ENCODE measurements around the gene CNR1. TPM values are rescaled to one million over a fixed set of nuclear protein-coding genes. Genes with fewer than 3 reads are reported as not detected.
"Not testable (repeated sequence)": the region's sequence is repeated elsewhere in the genome, so short reads cannot be mapped to it uniquely, and the experiment has no call there.

Gene CNR1
- total RNA-seq: 0.16 TPM
- long read RNA-seq: 0 reads

DNA sequence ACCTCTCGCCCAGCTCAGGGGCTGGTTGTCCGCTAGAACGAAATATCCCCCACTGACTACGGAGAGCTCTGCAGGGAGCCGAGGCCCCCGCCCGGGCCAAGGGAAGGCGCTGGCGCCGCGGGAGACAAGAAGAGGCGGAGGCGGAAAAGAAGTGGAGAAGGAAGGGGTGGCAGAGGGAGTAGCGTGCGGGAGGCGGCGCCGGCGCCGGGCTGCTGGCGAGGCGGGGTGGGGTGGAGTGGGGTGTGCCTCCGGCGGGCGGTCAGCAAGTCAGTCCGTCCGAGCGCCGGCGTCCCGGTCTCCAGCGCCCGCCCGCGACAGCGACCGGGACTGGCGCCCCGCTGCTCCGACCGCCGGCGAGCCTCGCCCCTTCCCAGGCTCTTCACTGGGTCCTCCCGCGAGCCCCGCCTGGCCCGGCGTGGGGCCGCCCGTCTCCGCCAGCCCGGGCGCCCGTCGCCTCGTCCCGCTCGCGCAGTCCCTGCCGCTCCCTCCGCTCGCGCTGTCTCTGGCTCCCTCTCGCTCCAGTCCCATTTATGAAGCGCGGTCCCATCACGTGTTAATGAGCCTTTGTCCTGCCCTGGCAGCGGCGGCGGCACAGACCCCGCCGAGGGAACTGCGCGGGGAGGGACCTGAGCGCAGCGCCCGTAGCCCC lies at the start of gene CNR1:
CNR1 (minus strand) TSS at position 504 of the 649 bp plus-strand sequence. CDS start 21,073 bp downstream, outside the sequence.
- intact Hi-C loops (cut with DNase I): no loop called here
- ATAC-seq (peak; percentile 72), DNase-seq (ENCODE audit: missing footprints) (peak; percentile 69)

DNA sequence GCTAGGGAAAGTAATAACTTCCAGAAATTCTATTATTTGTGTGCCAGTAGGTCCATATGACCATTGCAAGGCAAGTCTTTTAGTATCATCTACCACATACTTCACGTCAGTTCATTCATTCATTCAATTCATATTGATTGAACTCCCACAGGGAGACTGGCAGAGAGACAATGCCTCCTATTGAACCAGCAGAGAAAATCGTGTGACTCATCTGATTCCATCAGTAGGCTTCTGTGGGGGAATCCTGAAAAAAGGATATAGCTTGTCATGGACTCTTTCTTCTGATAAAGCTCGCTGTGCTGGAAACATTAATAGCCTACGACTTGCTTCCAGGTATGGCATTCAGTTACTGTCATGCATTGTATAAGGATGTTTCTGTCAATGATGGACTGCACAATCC lies 45.3 kb upstream of the CNR1 start:
- ATAC-seq: no peak
- no peak for DNase-seq (ENCODE audit: missing footprints)
- intact Hi-C loops (cut with DNase I): no loop called here

DNA sequence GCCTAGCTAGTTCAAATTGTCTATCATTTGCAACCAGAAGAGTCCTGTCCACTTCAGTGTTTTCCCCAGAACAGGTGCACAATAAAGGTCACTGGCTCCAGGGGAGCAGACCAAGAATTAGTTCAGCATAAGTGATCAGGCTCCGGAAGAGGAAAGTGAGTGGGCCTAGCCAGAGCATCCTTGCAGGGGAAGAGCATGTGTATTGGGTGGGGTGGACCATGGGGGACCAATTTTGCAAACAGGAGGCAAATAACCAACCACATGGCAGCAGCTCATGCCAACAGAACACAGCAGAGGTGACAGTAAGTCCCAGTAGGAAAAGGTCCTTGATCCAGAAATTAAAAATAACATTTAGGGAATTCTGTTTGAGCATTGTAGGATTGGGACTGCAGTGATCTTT lies 43.2 kb upstream of the CNR1 start:
- no peak for ATAC-seq
- DNase-seq (ENCODE audit: missing footprints): no peak
- intact Hi-C loops (cut with DNase I): no loop called here

DNA sequence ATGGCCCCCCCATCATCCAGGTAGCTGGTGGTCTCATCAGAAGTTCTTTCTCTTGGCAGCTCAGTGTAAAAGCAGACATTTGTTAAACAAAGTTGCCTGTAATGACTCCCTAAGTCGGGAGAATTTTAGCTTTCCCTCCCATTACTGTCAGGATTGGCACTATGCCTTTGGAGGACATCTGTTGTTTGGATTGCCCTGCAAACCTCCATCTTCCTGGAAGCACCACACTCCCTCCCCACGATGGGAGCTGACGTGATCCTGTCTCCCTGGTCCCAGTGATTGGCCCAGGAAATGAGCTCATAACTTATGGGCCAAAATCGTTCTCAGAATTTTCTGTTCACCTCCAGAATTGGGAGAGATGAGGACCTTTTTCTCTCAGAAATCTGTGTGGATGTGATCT lies 42.6 kb upstream of the CNR1 start:
- DNase-seq (ENCODE audit: missing footprints) (no peak), ATAC-seq (no peak)
- intact Hi-C loops (cut with DNase I): no loop called here

DNA sequence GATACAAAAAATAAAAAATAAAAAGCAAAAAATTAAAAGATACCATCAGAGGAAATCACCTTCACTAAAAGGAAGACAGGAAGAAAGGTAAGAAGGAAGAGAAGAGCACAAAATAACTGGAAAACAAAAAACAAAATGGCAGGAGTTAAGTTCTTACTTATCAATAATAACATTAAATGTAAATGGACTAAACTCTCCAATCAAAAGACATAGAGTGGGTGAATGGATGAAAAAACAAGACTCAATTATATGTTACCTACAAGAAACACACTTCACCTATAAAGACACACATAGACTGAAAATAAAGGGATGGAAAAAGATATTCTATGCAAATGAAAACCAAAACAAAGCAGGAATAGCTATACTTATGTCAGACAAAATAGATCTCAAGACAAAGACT lies 35.6 kb upstream of the CNR1 start:
- intact Hi-C loops (cut with DNase I); DNase-seq (ENCODE audit: missing footprints): not testable (repeated sequence)

DNA sequence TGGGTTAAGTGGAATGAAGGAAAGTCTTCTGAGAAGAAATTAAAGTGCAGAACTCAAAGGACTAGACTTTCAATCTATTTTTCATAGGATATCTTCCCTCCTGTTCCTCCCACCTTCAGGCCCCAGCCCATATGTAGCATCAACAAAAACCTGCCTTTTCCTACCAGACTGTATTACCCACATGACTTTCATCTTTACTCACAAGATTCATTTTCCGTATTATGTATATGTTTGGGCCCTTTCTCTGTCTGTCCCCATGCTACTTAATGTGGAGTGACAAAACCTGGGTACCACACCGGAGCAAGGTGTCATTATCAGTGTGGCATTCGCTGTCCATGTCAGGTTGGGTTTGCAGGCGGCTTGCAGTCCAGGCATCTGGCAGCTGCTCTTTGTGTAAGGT lies 18.8 kb upstream of the CNR1 start:
- DNase-seq (ENCODE audit: missing footprints) (no peak), ATAC-seq (no peak)
- intact Hi-C loops (cut with DNase I): no loop called here

More for the DNA sequence above, 35.6 kb upstream of the CNR1 start:
- not testable (repeated sequence) for ATAC-seq

DNA sequence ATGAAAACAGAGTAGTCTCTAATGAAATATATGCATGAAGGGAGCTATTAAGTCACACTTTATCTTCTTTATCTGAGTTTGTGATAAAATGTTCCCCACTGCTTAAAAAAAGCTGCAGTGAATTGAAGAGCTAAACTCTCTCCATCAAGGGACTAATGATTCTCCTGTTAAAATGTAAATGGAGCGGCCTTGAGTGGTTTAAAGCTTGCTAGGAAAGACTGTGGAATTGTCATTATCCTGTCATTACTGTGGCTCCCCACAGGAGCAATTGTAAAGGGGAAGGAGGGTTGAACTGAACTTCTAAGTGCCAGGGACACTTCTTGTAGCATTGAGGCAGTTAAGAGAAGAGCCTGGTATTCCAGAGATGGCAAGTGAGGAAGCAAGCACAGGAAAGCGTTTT lies 17.3 kb upstream of the CNR1 start:
- ATAC-seq (no peak), DNase-seq (ENCODE audit: missing footprints) (no peak)
- intact Hi-C loops (cut with DNase I): no loop called here

DNA sequence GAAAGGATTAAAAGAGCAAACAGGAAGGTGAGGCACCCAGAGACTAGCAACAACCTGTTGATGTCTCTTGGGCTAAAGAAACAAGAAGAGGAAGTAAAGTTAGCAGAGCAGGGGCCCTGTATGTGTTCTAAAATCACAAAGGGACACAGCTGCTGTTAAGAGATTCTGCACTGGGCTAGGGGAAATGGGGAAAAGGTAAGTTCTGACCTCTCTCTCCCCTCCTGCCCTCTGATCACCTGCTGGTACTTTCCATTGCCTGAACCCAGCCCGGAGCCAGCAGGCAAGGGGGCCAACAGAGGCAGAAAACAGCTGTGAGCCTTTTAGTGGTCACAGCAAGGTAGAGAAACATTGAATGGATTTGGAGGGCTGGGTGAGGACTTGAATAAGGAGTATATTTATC lies 13.5 kb upstream of the CNR1 start:
- intact Hi-C loops (cut with DNase I): no loop called here
- no peak for ATAC-seq
- no peak for DNase-seq (ENCODE audit: missing footprints)

DNA sequence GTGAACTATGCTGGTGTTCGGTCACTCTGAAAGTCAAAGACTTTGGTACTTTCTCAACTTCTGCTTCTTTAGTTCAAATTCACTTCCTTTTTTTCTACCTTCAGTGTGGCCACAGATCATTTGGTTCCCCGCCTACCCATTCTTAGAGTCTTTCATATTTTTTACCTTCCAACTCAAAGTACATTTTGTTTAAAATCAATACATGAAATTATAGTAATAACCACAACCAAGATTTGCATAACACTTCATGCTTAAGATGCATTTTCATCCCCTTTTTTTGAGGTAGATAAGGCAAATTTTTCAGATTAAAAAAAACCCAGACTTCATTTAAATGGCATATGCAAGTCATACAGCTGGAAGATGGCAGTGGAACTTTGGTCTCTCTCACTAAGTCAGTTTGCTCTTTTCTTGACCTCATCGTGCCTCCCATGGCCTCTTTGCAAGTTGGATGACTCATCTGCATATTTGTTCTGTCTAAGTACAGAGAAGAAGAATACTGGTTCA lies 11.9 kb upstream of the CNR1 start:
- ATAC-seq (no peak), DNase-seq (ENCODE audit: missing footprints) (no peak)
- intact Hi-C loops (cut with DNase I): no loop called here

DNA sequence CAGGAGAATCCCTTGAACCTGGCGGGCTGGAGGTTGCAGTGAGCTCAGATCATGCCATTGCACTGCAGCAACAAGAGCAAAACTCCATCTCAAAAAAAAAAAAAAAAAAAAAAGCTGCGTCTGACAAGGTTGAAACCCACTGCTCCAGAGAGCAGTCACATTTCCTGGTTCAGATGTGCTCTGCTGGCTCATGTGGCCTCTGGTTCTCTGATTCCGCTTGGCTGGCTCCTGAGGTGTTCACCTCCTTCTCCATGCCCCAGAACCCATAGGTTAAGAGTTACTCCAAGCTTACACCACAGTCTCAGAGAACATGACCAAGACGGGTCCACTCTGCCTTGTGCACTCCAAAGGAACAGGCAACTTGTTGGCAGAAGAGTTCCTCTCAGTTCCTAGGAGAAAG lies 8.8 kb upstream of the CNR1 start:
- no peak for ATAC-seq
- intact Hi-C loops (cut with DNase I): no loop called here
- no peak for DNase-seq (ENCODE audit: missing footprints)

DNA sequence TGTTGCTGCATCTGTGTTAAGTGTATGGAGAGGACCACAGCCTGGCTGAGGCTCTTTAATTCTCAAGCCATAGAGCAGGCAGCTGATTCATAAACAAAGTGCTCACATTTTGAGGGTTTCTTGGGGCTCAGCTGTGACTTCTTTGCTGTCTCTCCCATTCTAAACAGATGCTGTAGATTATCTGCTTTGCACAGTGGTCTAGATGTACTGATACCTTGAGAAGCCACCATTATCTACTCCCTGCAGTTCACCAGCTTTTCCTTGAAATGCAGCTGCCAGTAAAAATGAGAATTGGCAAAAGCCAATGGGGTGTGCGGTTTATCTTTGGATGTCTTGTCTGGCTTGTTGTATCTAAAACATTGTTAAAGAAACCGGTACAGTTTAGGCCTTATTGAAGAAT lies 5.2 kb upstream of the CNR1 start:
- intact Hi-C loops (cut with DNase I): no loop called here
- no peak for DNase-seq (ENCODE audit: missing footprints)
- ATAC-seq: no peak

DNA sequence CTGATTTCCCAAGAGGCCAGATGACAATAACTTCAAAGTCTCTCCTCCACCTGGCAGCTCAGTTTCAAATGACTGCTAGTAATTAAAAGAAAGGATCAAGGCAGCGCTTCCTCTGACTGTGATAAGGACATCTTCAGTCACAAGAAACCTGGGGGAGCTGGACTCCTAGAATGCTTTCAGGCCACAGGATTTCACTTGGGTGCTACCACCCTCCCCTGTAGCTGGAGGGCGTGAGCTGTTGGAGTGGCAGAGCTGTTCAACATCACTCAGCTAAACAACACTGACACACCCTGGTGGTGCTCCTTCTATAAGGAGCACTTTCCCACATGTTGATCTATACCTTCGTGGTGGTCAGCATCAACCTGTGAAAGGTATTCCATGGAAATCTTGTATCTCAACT lies 2.2 kb upstream of the CNR1 start:
- no peak for ATAC-seq
- intact Hi-C loops (cut with DNase I): no loop called here
- no peak for DNase-seq (ENCODE audit: missing footprints)

DNA sequence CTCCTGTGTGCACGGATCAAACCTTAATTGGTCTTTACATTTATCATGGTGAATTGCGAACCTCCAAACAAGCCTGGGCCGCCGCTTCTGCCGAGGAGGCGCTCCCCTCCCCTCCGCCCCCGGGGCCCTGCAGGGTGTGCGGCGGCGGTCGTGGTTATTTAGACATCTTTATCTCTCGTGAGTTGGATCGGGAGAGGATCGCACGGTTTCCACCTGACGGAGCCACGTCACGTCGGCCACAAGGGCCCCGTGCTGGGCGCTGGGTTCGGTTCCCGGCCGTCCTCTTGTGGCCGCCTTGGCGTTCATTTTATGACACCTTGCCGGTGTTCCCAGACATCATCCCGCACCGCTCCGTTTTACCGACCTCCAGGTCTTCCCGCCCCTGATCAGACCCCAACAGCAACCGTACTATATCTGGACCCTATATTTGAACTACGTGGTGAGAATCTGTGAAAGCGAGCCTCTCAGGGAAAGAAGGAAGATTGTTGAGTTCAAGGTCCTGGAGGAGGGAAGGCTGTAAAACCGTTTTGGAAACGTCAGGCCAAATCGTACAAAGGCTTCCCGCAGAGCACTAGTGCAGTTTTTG lies 1.3 kb upstream of the CNR1 start:
- intact Hi-C loops (cut with DNase I): no loop called here
- no peak for DNase-seq (ENCODE audit: missing footprints)

DNA sequence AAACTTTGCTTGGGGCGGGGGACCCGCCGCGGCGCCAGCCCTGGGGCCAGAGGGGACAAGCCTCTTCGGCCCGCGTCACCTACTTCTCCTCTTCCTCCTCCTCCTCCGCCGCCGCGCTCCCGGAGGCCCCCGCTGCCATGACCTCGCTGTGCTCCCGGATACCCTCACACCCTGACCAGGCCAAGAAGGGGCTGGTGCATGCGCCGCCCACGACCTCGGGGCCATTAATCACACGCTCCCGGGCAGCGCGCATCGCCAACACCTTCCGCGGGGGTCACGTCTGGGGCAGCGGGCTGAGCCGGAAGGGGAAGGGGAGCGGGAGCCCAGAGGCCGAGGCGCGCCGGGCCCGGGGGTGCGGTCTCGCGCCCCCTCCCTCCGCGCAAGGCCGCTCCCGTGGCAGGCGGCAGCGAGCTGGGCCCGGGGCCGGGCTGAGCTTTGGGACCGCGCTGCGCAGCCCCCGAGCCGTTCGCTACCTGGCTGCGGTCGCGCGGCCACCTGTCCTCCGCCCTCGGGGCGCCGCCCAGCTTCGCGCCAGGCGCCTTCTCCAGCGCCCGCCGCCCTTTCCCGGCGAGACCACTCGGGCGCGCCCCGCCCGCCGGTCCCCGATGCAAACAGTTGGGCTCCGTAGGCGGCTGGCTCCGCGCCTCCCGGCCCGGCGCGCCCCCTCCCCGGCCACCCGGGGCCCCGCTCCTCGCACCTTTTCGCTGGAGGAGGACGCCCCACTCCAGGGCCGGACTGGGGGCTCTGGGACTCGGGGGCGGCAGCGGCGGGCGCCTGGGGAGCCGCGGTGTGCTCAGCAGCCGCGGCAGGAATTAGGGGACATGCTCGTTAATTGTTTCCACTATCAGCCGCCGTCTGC lies 575 bp upstream of the CNR1 start:
- no peak for ATAC-seq
- intact Hi-C loops (cut with DNase I): no loop called here
- DNase-seq (ENCODE audit: missing footprints): peak; percentile 69

More for the DNA sequence above, 1.3 kb upstream of the CNR1 start:
- no peak for ATAC-seq

DNA sequence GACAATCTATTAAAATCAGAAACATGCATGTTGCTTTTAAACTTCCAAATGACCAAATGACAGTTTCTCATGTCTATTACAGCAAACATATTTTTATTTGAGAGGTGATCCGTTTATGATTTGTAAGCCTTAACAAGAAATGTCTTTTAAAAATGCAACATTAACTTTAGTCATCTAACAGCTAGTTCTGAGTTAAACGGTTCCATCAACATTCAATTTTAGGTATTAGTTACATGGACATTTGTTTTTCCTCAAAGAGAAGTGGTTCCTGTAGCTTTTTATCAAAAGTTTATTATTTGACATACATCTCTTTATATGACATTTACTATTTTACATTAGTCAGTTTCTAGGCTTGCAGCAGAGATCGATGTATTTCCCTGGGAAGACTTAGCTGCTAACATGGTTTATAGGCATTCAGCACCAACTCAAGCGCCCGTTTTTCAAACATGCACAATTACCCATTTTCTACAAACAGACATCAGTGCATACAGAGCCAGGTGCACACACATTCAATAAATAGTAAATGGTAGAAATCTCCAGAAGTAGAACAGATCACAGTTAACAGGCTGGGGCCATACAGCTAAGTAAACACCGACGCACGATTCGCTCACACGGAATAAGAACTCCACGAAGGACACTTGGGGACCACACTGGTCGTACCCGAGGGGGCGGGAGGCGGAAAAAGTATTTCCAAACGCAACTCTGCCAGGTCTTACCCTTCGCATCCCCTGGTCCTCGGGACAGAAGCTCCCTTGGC lies 882 bp downstream of the CNR1 start:
- intact Hi-C loops (cut with DNase I): no loop called here
- no peak for ATAC-seq
- DNase-seq (ENCODE audit: missing footprints): no peak

DNA sequence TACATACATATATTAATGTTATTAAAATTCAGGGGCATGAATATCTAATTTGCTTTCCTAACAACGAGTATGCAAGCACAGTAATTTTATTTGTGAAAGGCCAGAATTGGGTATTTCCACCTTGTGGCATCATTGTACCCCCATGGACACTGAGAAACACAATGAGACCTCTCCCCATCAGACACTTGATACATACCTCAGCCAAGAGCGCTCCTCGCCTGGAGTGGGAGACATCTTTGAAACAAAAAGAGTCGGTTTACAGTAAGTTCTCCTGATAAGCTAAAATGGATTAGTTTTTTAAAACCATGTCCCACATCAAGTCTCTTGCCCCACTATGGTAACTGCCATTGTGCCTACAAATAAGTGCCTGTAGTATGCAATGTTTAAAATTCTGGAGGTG lies 2.1 kb downstream of the CNR1 start:
- no peak for DNase-seq (ENCODE audit: missing footprints)
- no peak for ATAC-seq
- intact Hi-C loops (cut with DNase I): no loop called here

DNA sequence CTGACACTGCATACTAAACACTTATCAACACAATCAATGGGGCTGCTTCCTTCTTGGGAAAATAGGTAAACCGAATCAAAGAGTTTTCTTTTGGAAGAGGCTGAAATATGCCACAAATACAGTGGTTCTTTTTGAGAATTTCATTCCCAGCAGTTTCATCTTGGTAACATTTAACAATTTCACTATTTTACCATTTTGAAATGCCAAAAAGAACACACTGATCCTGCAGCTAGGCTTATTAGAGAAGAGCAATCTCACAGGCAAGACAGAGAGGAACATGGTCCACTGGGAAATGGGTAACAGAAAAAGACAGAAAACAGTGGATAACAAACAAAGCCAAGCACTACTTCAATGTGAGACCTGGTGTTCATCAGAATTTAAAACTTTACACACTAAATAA lies 2.5 kb downstream of the CNR1 start:
- DNase-seq (ENCODE audit: missing footprints): no peak
- intact Hi-C loops (cut with DNase I): no loop called here
- no peak for ATAC-seq

DNA sequence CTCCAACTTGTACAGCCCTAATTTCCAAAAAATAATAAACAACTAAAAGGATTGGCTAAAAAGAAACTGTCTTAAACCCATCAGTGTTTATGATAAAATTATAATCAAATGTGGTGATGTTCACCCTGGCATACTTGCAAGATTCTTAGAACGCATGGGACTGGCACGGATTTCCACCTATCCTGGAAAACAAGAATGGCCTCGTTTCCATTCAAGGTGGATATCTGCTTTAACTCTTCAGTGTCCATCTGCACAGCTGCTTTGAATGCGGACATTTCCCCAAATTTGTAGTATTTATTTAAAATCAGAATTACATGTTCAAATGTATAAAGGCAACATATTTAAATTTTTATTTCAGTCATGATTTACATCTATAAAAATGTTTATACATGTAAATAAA lies 4.2 kb downstream of the CNR1 start:
- no peak for ATAC-seq
- intact Hi-C loops (cut with DNase I): no loop called here
- DNase-seq (ENCODE audit: missing footprints): no peak

DNA sequence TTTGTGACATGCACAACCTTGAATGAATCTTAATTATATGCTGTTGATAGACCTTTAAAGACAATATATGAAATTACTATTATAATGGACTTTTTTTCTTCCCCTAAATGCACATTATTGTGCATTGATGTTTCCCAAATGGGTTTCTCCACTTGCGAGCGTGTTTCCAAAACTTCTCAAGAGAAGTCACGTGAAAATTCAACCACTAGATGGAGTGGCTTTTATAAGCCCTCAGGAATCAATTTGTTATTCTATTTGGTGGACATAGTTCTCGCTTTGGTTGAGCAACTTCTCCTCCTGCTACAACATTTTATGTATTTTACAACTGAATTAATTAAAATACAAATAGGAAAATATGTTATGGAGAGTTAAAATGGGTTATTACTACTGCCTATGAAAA lies 9.0 kb downstream of the CNR1 start:
- ATAC-seq (no peak), DNase-seq (ENCODE audit: missing footprints) (no peak)
- intact Hi-C loops (cut with DNase I): no loop called here

Measured in Right ventricle myocardium inferior (tissue), 1 donor.